C4-2B (cell line): ENCODE measurements around the gene EFTUD2.

ENCODE experiments used
- H3K27ac ChIP-seq: fragments of 450-650 bp; 2 replicates; pipeline ENCODE4 v1.5.1; 2017
- CTCF ChIP-seq: fragments of 450-650 bp; conservative IDR thresholded peaks from 2 replicates; pipeline ENCODE4 v1.5.1; 2017; ENCODE audit warnings: mild to moderate bottlenecking
- ZFX ChIP-seq: fragments of 450-650 bp; IDR thresholded peaks from 2 replicates; pipeline ENCODE4 v1.6.1; 2017

The EFTUD2 gene

GRCh38 chr17:44917456-44917855 lies 18.2 kb upstream of the EFTUD2 start:
- no peak overlapping the region for H3K27ac ChIP-seq
- TF ChIP-seq CTCF (no peak), ZFX (no peak)

GRCh38 chr17:44916781-44917241 lies 17.6 kb upstream of the EFTUD2 start:
- H3K27ac ChIP-seq = no peak overlapping the region
- TF ChIP-seq CTCF (no peak), ZFX (no peak)

- H3K27ac ChIP-seq = no peak overlapping the region
- TF ChIP-seq CTCF = no peak
- TF ChIP-seq ZFX = no peak
These were observed 16.9 kb upstream of the EFTUD2 start for GRCh38 chr17:44915862-44916780.

GRCh38 chr17:44915321-44915726 lies 16.1 kb upstream of the EFTUD2 start, which contains the start of gene GFAP:
Gene GFAP, minus strand, starts transcription at chr17:44915500. Its CDS starts 14 bp downstream, at chr17:44915486.
- TF ChIP-seq CTCF (no peak), ZFX (no peak)
- no peak within 1 kb of the TSS for H3K27ac ChIP-seq

- TF ChIP-seq ZFX = no peak
- TF ChIP-seq CTCF = no peak
These were observed 15.5 kb upstream of the EFTUD2 start for GRCh38 chr17:44914698-44915271.

GRCh38 chr17:44914148-44914547 lies 14.9 kb upstream of the EFTUD2 start:
- no peak for TF ChIP-seq CTCF
- TF ChIP-seq ZFX = no peak
- H3K27ac ChIP-seq = no peak overlapping the region

More at GRCh38 chr17:44914698-44915271, 15.5 kb upstream of the EFTUD2 start:
- no peak overlapping the region for H3K27ac ChIP-seq

GRCh38 chr17:44913676-44914075 lies 14.4 kb upstream of the EFTUD2 start:
- TF ChIP-seq ZFX = no peak
- H3K27ac ChIP-seq = no peak overlapping the region
